Bronchial epithelial cell (primary cell): Measurements from ENCODE around the gene CEACAM4. TPM values are rescaled to one million over a fixed set of nuclear protein-coding genes. Genes with fewer than 3 reads are reported as not detected.

ENCODE experiments used
- DNase-seq: peaks from one replicate; pipeline ENCODE4 v3.0.0-alpha.2; 2010; ENCODE audit warnings: low read depth
- FAIRE-seq: peaks from 2 replicates; lab custom pipeline; 2011; peaks lifted over from hg19 to GRCh38; lab: Jason Lieb, UNC
- H3K27me3 ChIP-seq: 2 replicates; pipeline ENCODE4 v1.5.1; 2011; ENCODE audit warnings: low read length; ENCODE audit not compliant: control insufficient read depth, insufficient read depth
- H3K36me3 ChIP-seq: 2 replicates; pipeline ENCODE4 v1.5.1; 2011; ENCODE audit warnings: low read length; ENCODE audit not compliant: control insufficient read depth, insufficient read depth
- H3K4me3 ChIP-seq: 2 replicates; pipeline ENCODE4 v1.5.1; 2011; ENCODE audit warnings: mild to moderate bottlenecking, low read depth, low read length, control low read depth
- total RNA-seq: library from RNA; depleted of rRNA; stranded (reverse); fragments of >200 nt; gene quantifications from 2 replicates; pipeline ENCODE4 v1.2.1, GENCODE V29; 2014
- TF ChIP-seq, protein P1 (sequence below): IDR thresholded peaks from 2 replicates; pipeline ENCODE4 v1.5.1; 2011; ENCODE audit warnings: mild to moderate bottlenecking, moderate library complexity, low read length, control low read depth, inconsistent platforms; ENCODE audit not compliant: insufficient read depth, severe bottlenecking

The CEACAM4 gene
- total RNA-seq, 1 donor from 2014 or later: not detected

DNA sequence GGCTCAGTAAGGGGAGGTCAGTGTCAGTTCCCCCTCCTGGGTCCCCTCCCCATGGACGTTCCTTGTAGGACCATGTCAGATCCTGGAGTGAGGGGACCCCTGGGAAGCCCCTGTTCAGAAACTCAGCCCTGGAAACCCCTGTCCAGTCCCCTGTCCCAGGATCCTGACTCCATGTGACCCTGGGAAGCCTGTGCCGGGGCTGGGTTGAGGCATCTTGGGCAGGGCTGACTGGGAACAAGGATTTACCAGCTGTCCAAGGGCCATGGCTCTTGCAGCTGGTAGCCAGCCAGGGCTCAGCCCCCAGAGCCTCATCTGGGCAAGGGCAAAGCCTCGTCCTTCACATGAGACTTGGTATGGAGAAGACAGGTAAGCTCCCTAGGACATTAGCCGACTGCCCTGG is 25.1 kb downstream of the CEACAM4 start:
- DNase-seq: no peak
- Histone ChIP-seq H3K36me3 (no peaks in the 10 kb centered on the region), H3K4me3 (no peak overlapping the region), H3K27me3 (no peaks in the 10 kb centered on the region)
- TF ChIP-seq, protein P1, sequence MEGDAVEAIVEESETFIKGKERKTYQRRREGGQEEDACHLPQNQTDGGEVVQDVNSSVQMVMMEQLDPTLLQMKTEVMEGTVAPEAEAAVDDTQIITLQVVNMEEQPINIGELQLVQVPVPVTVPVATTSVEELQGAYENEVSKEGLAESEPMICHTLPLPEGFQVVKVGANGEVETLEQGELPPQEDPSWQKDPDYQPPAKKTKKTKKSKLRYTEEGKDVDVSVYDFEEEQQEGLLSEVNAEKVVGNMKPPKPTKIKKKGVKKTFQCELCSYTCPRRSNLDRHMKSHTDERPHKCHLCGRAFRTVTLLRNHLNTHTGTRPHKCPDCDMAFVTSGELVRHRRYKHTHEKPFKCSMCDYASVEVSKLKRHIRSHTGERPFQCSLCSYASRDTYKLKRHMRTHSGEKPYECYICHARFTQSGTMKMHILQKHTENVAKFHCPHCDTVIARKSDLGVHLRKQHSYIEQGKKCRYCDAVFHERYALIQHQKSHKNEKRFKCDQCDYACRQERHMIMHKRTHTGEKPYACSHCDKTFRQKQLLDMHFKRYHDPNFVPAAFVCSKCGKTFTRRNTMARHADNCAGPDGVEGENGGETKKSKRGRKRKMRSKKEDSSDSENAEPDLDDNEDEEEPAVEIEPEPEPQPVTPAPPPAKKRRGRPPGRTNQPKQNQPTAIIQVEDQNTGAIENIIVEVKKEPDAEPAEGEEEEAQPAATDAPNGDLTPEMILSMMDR: no peak
- no peak for FAIRE-seq

DNA sequence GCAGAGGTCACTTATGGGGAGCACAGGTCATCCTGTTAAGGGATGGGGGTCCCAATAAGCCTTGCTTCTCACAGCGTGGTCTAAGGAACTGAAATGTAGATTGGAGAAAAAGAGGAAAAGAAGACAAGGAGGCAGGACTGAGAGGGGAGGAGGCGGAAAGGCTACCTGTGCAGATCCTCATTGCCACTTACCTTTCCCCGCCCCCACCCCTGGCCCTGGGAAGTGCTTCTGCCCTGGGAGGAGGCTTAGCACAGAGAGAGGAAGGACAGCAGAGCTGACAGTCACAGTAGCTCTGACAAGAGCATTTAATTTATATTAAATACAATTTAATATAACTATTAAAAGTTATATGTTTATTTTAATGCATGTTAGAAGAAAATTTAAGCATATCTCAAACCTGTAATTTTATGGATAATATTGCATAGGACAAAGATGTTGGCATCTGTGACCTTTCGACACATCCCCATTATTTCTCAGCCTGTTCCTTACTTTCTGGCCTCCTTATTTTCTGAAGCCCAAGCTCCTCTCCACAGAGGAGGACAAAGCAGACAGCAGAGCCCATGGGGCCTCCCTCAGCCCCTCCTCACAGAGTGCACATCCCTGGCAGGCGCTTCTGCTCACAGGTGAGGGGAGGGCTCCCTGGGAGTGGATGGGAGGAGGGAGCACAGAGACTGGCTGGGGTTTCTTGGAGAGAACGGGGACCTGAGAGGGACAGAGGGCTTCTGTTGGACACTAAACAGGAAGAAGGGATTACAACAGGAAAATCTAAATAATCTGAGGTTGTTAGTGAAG is 27.5 kb downstream of the CEACAM4 start:
- H3K36me3 ChIP-seq: no peaks in the 10 kb centered on the region
- DNase-seq (no peak), FAIRE-seq (no peak)
- H3K4me3 ChIP-seq: no peak overlapping the region
- peaks cover 2% of the 10 kb centered on the region for H3K27me3 ChIP-seq
- TF ChIP-seq, protein P1: no peak

DNA sequence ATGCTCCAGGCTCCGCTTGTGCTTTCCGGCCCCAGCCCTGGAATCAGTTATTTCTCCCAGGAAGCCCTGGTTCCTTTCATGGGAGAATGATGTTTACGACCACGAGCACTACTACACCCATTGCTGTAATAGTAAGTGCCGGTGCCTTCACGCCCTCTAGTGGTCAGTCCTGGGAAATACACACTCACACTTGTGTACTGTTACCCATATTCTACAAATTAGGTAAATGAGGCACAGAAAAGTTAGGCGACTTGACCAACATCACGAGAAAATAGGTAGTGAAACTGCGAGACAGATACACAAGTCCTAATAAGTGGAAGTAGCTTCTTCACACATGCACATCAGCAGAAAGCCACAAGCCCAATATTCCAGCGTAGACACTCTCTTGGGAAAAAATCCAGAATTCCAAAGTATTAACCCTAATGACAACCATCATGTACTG is 29.3 kb downstream of the CEACAM4 start:
- peak; percentile 62 for DNase-seq
- TF ChIP-seq, protein P1: peak; percentile 88
- Histone ChIP-seq H3K27me3 (peaks cover 2% of the 10 kb centered on the region), H3K36me3 (no peaks in the 10 kb centered on the region), H3K4me3 (no peak overlapping the region)
- FAIRE-seq: no peak

DNA sequence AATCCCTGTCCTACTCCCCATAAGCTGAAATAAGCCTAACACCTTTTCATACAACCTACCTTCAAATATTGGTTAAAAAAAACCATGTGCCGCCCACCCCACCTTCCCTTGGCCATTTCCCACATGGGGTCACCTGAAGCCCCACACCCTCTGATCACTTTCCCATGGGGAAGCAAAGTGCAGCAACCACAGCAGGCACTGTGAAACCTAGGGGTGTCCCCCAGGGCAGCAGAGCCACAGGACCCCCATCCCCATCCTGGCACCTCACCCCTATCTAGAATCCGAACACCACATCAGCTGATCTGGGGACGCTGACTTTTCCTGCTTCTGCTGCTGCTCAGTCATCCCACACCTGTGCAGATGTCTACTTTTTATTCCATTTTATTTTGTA is 31.0 kb downstream of the CEACAM4 start:
- DNase-seq (no peak), FAIRE-seq (no peak)
- Histone ChIP-seq H3K36me3 (no peaks in the 10 kb centered on the region), H3K4me3 (no peak overlapping the region), H3K27me3 (peaks cover 2% of the 10 kb centered on the region)
- TF ChIP-seq, protein P1: no peak

DNA sequence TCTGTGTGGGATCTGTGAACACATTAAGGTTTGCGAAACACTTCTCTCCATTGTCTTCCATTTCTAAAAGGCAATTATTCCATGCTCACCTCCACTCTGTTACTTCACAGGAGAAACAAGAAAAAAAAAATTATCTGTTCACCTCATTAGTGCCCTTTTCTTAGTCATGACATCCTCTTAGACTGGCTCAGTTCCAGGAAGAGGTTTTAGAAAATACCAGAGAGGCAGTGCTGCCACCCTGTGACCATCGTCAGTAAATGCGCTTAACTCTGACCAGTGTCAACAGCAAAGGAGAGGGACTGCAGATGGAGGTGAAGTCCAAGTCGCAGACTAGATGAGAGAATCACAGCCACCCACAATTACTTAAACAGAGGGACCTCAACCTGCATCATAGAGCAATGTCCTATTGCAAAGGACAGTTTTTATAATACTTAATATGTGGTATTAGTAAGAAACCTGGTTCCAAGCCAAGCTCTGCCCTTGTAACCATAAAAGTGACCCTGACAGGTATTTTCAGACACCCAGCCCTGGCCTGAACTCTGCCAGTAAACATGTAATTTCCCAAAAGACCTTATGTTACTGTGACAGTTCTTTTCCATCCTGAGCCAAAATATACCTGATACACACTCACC is 31.5 kb downstream of the CEACAM4 start:
- DNase-seq (peak; percentile 83), FAIRE-seq (peak; percentile 58)
- H3K4me3 ChIP-seq: no peak overlapping the region
- no peaks in the 10 kb centered on the region for H3K36me3 ChIP-seq
- TF ChIP-seq, protein P1: peak; percentile 68
- H3K27me3 ChIP-seq: peaks cover 2% of the 10 kb centered on the region
